Parathyroid adenoma (tissue), 2 donors: ENCODE measurements around the gene NOC4L.

Source experiments
- H2AFZ ChIP-seq: fragments of 300-600 bp; sonication (generic); one replicate; pipeline ENCODE4 v1.7.0; 2017; ENCODE audit warnings: antibody characterized with exemption, mild to moderate bottlenecking
- H3K27ac ChIP-seq: fragments of 300-600 bp; sonication (generic); one replicate; pipeline ENCODE4 v1.7.0; 2017
- H3K27me3 ChIP-seq: fragments of 300-600 bp; sonication (generic); one replicate; pipeline ENCODE4 v1.7.0; 2017; ENCODE audit warnings: low read length; ENCODE audit not compliant: control insufficient read depth, insufficient read depth
- H3K36me3 ChIP-seq: fragments of 300-600 bp; sonication (generic); one replicate; pipeline ENCODE4 v1.7.0; 2017; ENCODE audit warnings: low read length; ENCODE audit not compliant: control insufficient read depth, insufficient read depth
- H3K4me1 ChIP-seq: fragments of 300-600 bp; sonication (generic); one replicate; pipeline ENCODE4 v1.7.0; 2017; ENCODE audit warnings: control low read depth
- H3K4me2 ChIP-seq: fragments of 300-600 bp; sonication (generic); one replicate; pipeline ENCODE4 v1.7.0; 2017; ENCODE audit warnings: low read length
- H3K4me3 ChIP-seq: fragments of 300-600 bp; sonication (generic); one replicate; pipeline ENCODE4 v1.7.0; 2017; ENCODE audit warnings: low read depth, low read length
- H3K79me2 ChIP-seq: fragments of 300-600 bp; sonication (generic); one replicate; pipeline ENCODE4 v1.7.0; 2017; ENCODE audit warnings: control low read depth
- H3K9ac ChIP-seq: fragments of 300-600 bp; sonication (generic); one replicate; pipeline ENCODE4 v1.7.0; 2017; ENCODE audit warnings: mild to moderate bottlenecking
- H3K9me3 ChIP-seq: fragments of 300-600 bp; sonication (generic); one replicate; pipeline ENCODE4 v1.7.0; 2017; ENCODE audit warnings: low read length; ENCODE audit not compliant: control insufficient read depth
- TF ChIP-seq, protein P1 (sequence below): fragments of 300-600 bp; sonication (generic); IDR thresholded peaks from one replicate; pipeline ENCODE4 v1.7.0; 2017; ENCODE audit warnings: antibody characterized with exemption, mild to moderate bottlenecking
- donor health status: primary hyperparathyroidism.

Gene NOC4L

DNA sequence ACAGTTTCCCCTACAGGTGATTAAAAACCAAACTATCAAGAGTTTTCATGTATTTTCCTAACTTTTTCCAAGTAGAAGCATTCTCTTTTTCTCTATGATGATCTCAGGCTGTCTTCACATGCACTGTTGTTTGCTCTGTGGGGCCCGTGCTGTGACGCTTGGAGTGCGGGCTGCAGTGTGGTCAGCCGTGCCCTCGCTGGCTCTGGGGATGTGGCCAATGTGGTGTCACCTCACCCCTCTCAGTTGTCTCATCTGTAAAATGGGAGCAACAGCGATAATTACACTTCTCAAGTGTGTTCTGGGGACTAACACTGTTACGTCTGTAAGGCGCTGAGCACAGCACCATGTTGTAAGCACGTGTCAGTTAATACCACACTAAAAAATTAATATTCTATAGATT lies 28.8 kb upstream of the NOC4L start:
- TF ChIP-seq, protein P1, sequence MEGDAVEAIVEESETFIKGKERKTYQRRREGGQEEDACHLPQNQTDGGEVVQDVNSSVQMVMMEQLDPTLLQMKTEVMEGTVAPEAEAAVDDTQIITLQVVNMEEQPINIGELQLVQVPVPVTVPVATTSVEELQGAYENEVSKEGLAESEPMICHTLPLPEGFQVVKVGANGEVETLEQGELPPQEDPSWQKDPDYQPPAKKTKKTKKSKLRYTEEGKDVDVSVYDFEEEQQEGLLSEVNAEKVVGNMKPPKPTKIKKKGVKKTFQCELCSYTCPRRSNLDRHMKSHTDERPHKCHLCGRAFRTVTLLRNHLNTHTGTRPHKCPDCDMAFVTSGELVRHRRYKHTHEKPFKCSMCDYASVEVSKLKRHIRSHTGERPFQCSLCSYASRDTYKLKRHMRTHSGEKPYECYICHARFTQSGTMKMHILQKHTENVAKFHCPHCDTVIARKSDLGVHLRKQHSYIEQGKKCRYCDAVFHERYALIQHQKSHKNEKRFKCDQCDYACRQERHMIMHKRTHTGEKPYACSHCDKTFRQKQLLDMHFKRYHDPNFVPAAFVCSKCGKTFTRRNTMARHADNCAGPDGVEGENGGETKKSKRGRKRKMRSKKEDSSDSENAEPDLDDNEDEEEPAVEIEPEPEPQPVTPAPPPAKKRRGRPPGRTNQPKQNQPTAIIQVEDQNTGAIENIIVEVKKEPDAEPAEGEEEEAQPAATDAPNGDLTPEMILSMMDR: no peak
- H3K4me1 ChIP-seq: no peaks in the 10 kb centered on the region
- no peaks in the 10 kb centered on the region for H3K27me3 ChIP-seq
- no peaks in the 10 kb centered on the region for H3K36me3 ChIP-seq
- H3K9ac ChIP-seq: no peak overlapping the region
- no peak overlapping the region for H3K27ac ChIP-seq
- H2AFZ ChIP-seq: no peak overlapping the region
- H3K4me3 ChIP-seq: no peak overlapping the region
- no peaks in the 10 kb centered on the region for H3K79me2 ChIP-seq
- H3K4me2 ChIP-seq: no peak overlapping the region
- H3K9me3 ChIP-seq: no peaks in the 10 kb centered on the region

DNA sequence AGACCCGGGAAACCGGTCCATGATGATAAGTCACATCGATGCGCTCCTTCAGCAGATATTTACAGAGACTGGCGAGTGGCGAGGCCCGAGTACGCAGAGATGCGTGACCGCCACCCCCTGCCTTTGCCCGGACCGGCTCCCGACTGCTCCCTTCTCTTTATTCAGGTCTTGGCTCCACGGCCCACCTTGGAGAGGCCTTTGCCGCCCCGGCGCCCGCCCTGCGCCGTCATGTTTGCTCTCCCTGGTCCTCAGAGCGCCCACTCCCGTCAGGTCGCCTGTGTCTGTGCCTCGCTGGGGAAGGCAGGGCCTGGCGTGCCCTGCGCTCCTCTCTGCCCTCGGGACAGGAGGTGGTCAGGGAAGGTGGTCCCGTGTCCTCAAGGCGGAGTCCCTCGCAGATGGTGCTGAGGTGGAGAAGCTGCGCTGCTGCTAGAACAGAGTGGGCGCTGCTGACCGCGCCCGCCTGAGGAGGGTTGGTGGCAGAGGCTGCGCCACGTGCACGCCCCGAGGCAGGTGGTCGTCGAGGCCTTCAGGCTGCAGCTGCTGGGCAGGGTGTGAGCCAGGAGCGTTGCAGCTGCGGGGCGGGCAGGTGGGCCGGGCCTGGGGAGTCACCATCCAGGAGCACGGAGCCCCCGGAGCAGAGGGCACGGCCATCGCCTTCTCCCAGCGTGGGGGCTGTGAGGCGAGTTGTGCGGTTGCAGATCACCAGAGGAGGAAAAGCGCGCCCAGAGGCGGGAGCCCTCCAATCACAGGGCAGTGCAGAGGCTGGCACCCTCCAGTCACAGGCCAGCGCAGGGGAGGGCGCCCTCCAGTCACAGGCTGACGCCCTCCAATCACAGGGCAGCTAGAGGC lies 27.3 kb upstream of the NOC4L start:
- Histone ChIP-seq H3K9ac (no peak overlapping the region), H3K9me3 (no peaks in the 10 kb centered on the region), H3K27me3 (no peaks in the 10 kb centered on the region), H3K4me1 (no peaks in the 10 kb centered on the region), H3K4me3 (no peak overlapping the region), H3K79me2 (no peaks in the 10 kb centered on the region), H3K4me2 (no peak overlapping the region), H3K36me3 (no peaks in the 10 kb centered on the region), H2AFZ (no peak overlapping the region), H3K27ac (no peak overlapping the region)
- TF ChIP-seq, protein P1: no peak

DNA sequence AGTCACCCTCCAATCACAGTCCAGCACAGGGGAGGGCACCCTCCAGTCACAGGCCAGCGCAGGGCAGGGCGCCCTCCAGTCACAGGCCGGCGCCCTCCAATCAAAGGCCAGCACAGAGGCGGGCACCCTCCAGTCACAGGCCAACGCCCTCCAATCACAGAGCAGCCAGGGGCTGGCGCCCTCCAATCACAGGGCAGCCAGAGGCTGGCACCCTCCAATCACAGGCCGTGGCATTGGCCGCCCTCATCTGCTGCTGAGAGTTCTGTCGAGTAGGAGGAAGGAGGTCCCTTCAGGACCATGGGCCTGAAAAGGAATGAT lies 26.7 kb upstream of the NOC4L start:
- H3K9me3 ChIP-seq: no peaks in the 10 kb centered on the region
- no peaks in the 10 kb centered on the region for H3K79me2 ChIP-seq
- H3K4me1 ChIP-seq: no peaks in the 10 kb centered on the region
- H3K4me2 ChIP-seq: no peak overlapping the region
- no peaks in the 10 kb centered on the region for H3K27me3 ChIP-seq
- no peak overlapping the region for H3K4me3 ChIP-seq
- TF ChIP-seq, protein P1: no peak
- H2AFZ ChIP-seq: no peak overlapping the region
- no peak overlapping the region for H3K9ac ChIP-seq
- no peaks in the 10 kb centered on the region for H3K36me3 ChIP-seq
- no peak overlapping the region for H3K27ac ChIP-seq

DNA sequence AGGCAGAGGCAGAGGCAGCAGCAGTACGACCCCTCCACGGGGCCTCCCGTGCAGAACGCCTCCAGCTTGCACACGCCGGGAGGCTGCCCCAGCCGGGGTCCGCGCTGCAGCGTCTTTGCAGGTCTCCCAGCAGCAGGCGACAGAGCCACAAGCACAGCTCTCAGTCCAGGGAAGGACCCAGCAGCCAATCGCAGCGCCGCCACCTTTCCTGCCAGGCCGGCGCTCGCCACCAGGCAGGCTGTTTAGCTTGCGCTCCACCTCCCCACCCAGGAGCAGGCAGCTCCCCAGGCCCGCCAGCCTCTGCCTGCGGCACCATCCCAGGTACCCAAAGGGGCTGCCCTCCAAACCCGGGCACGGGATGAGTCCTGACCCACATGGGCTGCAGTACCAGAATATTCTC lies 25.4 kb upstream of the NOC4L start:
- Histone ChIP-seq H3K9ac (no peak overlapping the region), H3K79me2 (no peaks in the 10 kb centered on the region), H3K4me2 (no peak overlapping the region), H3K4me1 (no peaks in the 10 kb centered on the region), H3K9me3 (no peaks in the 10 kb centered on the region), H3K27ac (no peak overlapping the region), H2AFZ (no peak overlapping the region), H3K27me3 (no peaks in the 10 kb centered on the region), H3K4me3 (no peak overlapping the region), H3K36me3 (no peaks in the 10 kb centered on the region)
- TF ChIP-seq, protein P1: no peak

DNA sequence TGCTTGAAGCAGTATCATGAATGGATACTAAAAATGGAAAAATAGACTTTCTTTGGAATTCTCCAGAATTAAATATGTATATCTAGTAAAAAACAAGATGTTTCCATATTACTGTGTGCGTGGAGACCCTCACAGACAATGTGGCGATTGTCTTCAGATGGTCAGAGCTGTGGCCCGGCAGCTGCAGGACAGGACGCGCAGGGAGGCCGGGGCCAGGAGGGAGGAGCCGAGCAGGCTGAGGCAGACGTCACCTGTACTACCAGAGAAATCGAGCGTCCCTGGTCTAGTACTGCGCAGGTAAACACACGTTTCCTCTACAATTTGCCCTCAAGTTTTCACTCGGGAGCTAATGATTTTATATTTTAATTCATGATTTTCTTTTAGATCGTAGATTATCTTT lies 23.0 kb upstream of the NOC4L start:
- TF ChIP-seq, protein P1: no peak
- no peak overlapping the region for H2AFZ ChIP-seq
- H3K79me2 ChIP-seq: no peaks in the 10 kb centered on the region
- H3K4me2 ChIP-seq: no peak overlapping the region
- no peaks in the 10 kb centered on the region for H3K36me3 ChIP-seq
- H3K4me1 ChIP-seq: no peaks in the 10 kb centered on the region
- H3K9ac ChIP-seq: no peak overlapping the region
- no peaks in the 10 kb centered on the region for H3K9me3 ChIP-seq
- H3K27me3 ChIP-seq: no peaks in the 10 kb centered on the region
- no peak overlapping the region for H3K4me3 ChIP-seq
- no peak overlapping the region for H3K27ac ChIP-seq
